ENCODE results near the gene POLR2M. TPM values are rescaled to one million over a fixed set of nuclear protein-coding genes. Genes with fewer than 3 reads are reported as not detected.
A peak's percentile ranks its signal among the peaks of the same experiment; 100 is the strongest.

Gene POLR2M
- total RNA-seq, 2 experiments from 2014 or later = 76.1 to 87.2 TPM

DNA sequence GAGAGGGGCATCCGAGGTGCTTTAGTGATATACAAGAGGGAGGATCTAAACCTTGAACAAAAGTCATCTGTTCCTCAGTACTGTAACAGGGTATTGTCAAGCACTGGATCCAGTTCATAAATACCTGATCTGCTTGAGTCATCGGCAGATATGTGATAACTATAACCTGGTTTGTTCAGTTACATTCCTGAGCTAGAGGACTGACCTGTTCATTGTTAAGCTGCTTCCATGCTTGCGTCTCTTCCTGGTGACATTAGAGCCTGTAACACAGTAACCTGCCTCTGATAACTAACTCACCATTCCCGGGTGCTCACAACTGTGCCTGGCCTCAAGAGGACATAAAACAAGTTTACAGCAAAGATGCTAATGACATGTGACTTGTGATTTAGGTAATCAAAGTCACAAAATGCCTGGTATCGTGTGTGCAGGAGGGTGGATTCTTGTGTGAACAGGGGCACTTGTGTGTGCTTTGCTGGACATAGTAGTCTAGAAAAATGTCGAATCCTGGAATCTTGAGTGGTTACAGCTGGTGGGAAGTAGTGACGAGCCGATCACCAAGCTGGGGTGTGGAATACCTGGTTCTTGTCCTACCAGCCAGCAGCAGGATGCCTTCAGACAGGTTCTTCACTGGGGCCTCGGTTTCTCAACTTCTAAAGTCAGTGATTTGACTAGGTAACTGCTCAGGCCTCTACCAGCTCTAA is 30.9 kb upstream of the POLR2M start:
- intact Hi-C loops (cut with DNase I, micrococcal nuclease) = loop anchor here in 1 of 2 experiments (2.0 kb wide), 1 partner anchor 49 kb away; no protein-coding TSS in a partner anchor

DNA sequence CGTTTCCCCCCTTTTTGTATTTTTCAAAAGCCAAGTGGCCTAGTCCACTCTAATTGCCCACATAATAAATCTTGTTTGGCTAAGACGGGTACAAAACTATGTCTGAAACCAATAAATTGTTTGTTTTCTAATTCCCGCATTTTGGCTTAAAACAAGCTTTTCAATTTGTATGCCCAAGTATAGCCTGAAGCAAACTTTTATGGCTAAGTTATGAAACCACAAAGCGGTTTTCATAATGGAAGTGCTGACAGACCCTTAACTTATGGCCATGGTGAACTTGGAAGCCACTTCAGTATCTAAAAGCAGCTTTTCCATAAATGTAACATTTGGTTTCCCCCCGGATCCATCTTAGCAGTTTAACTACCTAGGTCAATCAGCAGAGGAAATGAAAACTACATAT is 29.9 kb upstream of the POLR2M start:
- POLR2A ChIA-PET = no interaction called here
- H3K4me1 Mint-ChIP-seq = peaks cover 7% of the 10 kb centered on the region
- intact Hi-C loops (cut with DNase I, micrococcal nuclease) = loop anchor here in 1 of 2 experiments (2.0 kb wide), 1 partner anchor 50 kb away; no protein-coding TSS in a partner anchor
- no peaks in the 10 kb centered on the region for H3K9me3 Mint-ChIP-seq (ENCODE audit: low read depth)
- H3K4me3 Mint-ChIP-seq = no peak overlapping the region
- no peak overlapping the region for H3K27ac Mint-ChIP-seq
- no peak for DNase-seq
- peaks cover 5% of the 10 kb centered on the region for H3K27me3 Mint-ChIP-seq
- no peaks in the 10 kb centered on the region for H3K36me3 Mint-ChIP-seq (ENCODE audit: low read depth)
- no peak for ATAC-seq
- CTCF ChIA-PET = interaction anchor here (1.1 to 2.3 kb wide), 2 partner anchors 7 to 134 kb away, joined by 4 to 9 read pairs; no protein-coding TSS in a partner anchor

More for the DNA sequence above, 30.9 kb upstream of the POLR2M start:
- Mint-ChIP-seq H3K27ac (no peak overlapping the region), H3K36me3 (ENCODE audit: low read depth) (no peaks in the 10 kb centered on the region), H3K4me1 (peaks cover 7% of the 10 kb centered on the region), H3K9me3 (ENCODE audit: low read depth) (no peaks in the 10 kb centered on the region), H3K4me3 (no peak overlapping the region), H3K27me3 (peaks cover 5% of the 10 kb centered on the region)
- no peak for ATAC-seq
- CTCF ChIA-PET = no interaction called here
- no peak for DNase-seq
- POLR2A ChIA-PET = no interaction called here

DNA sequence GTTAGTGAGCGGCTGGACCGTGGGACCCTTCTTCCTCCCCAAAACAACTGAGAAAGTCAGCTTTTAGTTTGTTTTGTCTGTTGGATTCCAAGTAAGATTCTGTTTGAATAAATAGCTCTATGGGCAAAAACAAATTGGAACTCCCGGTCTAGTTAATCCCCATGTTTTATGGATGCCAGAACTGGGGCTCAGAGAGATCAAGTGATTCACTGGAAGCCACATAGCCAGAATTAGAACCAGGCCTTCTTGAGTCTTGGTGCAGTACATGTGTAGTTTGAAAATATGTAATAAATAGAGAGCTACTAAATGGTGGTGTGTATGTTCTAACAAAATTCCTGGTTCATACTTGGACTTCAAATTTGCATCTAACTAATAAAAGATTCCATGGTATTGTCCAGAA is 29.3 kb upstream of the POLR2M start:
- Mint-ChIP-seq H3K9me3 (ENCODE audit: low read depth) (no peaks in the 10 kb centered on the region), H3K27ac (no peak overlapping the region), H3K36me3 (ENCODE audit: low read depth) (no peaks in the 10 kb centered on the region), H3K4me1 (peaks cover 7% of the 10 kb centered on the region), H3K4me3 (no peak overlapping the region), H3K27me3 (peaks cover 5% of the 10 kb centered on the region)
- ChIA-PET POLR2A (interaction anchor here (0.6 kb wide), 1 partner anchor 751 kb away, joined by 5 read pairs; no protein-coding TSS in a partner anchor), CTCF (interaction anchor here (1.1 to 2.3 kb wide), 2 partner anchors 8 to 135 kb away, joined by 4 to 9 read pairs; no protein-coding TSS in a partner anchor)
- intact Hi-C loops (cut with DNase I, micrococcal nuclease) = loop anchor here in 1 of 2 experiments (2.0 kb wide), 1 partner anchor 50 kb away; no protein-coding TSS in a partner anchor
- DNase-seq (no peak), ATAC-seq (no peak)

DNA sequence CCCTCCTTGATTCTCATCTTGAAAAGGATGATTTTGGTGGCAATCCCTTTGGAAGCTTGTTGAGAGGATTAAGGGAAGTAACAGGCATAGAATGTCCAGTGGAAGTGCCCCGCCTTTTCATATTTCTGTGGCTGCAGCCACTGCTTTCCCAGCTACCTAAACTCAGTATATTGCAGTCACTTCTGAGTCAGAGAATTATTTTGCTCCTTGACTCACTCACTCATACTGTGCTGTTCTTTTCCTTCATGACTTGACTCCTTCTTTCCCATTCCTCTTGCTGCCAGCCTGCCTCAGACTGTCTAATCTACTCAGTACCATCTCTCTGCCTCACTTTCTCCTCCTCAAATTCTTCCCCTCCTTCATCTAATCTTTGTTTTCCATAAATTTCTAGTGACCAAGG is 26.5 kb upstream of the POLR2M start:
- intact Hi-C loops (cut with DNase I, micrococcal nuclease) = no loop called here
- no peak overlapping the region for H3K4me3 Mint-ChIP-seq
- H3K27me3 Mint-ChIP-seq = peaks cover 2% of the 10 kb centered on the region
- ATAC-seq = peak; percentile 63
- CTCF ChIA-PET = interaction anchor here (0.6 to 1.3 kb wide), 3 partner anchors 14 to 52 kb away, joined by 3 to 4 read pairs (median 3); no protein-coding TSS in a partner anchor
- no peaks in the 10 kb centered on the region for H3K9me3 Mint-ChIP-seq (ENCODE audit: low read depth)
- no peak for DNase-seq
- POLR2A ChIA-PET = no interaction called here
- H3K27ac Mint-ChIP-seq = peak overlapping the region; percentile 11
- H3K4me1 Mint-ChIP-seq = peaks cover 7% of the 10 kb centered on the region
- H3K36me3 Mint-ChIP-seq (ENCODE audit: low read depth) = no peaks in the 10 kb centered on the region

DNA sequence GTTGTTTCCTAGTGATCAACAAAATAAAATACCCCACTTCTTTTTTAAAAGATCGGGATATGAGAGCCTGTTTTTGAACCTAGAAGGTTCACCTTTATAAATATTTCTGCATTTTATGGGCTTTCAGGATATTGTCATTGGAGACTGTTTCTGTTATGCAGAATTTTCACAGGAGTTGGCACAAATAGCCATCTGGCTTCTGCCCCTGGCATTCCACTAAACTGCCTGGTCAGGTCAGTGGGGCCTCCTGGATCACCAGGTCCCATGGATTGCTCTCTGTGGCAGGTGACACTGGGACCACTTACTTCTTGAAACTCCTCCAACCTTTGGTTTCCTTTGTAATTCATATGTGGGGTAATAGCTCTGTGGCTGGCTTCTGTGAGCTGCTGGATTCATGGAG is 25.5 kb upstream of the POLR2M start:
- Mint-ChIP-seq H3K27me3 (peaks cover 2% of the 10 kb centered on the region), H3K36me3 (ENCODE audit: low read depth) (no peaks in the 10 kb centered on the region), H3K4me1 (peaks cover 7% of the 10 kb centered on the region), H3K9me3 (ENCODE audit: low read depth) (no peaks in the 10 kb centered on the region), H3K4me3 (no peak overlapping the region), H3K27ac (no peak overlapping the region)
- DNase-seq = no peak
- ChIA-PET POLR2A (no interaction called here), CTCF (interaction anchor here (1.1 kb wide), 1 partner anchor 51 kb away, joined by 4 read pairs; no protein-coding TSS in a partner anchor)
- ATAC-seq = no peak
- intact Hi-C loops (cut with DNase I, micrococcal nuclease) = no loop called here

DNA sequence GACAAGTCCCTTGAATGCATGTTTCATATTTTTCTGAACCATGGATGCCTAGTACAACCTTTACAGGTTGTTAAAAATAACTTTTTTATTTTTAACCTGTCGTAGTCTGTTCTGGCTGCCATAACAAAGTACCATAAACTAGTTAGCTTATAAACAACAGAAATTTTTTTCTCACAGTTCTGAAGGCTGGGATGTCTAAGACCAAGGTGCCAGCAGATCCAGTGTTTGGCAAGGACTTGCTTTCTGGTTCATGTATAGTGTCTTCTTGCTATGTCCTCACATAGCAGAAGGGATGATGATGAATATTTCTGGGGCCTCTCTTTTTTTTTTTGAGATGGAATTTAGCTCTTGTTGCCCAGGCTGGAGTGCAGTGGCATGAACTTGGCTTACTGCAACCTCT is 23.0 kb upstream of the POLR2M start:
- Mint-ChIP-seq H3K27me3 (peaks cover 2% of the 10 kb centered on the region), H3K27ac (no peak overlapping the region), H3K9me3 (ENCODE audit: low read depth) (no peaks in the 10 kb centered on the region), H3K4me1 (peaks cover 7% of the 10 kb centered on the region), H3K4me3 (no peak overlapping the region), H3K36me3 (ENCODE audit: low read depth) (no peaks in the 10 kb centered on the region)
- POLR2A ChIA-PET = no interaction called here
- no peak for ATAC-seq
- intact Hi-C loops (cut with DNase I, micrococcal nuclease) = no loop called here
- CTCF ChIA-PET = interaction anchor here (0.7 kb wide), 1 partner anchor 47 kb away, joined by 3 read pairs; no protein-coding TSS in a partner anchor
- DNase-seq = no peak

DNA sequence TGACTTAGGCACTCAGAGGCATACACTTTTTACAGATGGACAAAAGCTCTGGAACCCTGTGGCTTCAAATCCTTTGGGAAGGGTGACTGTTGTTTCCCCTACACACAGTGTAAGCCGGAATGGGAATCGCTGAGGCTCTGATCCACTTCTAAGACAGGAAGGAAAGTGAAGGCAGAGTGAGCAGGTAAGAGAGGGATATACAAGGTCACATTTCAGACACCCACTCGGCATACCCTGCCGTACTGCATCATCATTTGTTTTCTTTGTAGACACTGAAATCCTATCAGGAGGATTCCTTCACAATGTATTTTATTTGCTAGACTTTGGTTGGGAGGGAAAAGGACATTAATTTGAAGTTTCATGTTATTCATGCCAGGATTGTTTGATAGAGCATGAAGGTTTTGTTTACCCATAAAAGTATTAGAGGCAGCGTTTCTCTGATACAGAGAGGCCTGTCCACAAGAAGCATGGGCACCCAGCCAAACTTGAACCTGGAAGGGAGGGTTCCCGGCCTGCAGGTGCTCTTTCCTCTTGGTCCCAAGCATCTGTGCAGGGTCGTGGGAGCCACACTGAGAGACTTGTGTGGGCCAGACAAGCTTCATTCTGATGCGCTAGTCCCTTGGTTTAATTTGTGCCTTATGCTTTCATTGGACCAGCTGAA is 21.9 kb upstream of the POLR2M start:
- CTCF ChIA-PET = no interaction called here
- DNase-seq (no peak), ATAC-seq (no peak)
- Mint-ChIP-seq H3K4me1 (peaks cover 7% of the 10 kb centered on the region), H3K27ac (no peak overlapping the region), H3K9me3 (ENCODE audit: low read depth) (no peaks in the 10 kb centered on the region), H3K36me3 (ENCODE audit: low read depth) (no peaks in the 10 kb centered on the region), H3K27me3 (peaks cover 2% of the 10 kb centered on the region), H3K4me3 (no peak overlapping the region)
- POLR2A ChIA-PET = no interaction called here
- intact Hi-C loops (cut with DNase I, micrococcal nuclease) = no loop called here

DNA sequence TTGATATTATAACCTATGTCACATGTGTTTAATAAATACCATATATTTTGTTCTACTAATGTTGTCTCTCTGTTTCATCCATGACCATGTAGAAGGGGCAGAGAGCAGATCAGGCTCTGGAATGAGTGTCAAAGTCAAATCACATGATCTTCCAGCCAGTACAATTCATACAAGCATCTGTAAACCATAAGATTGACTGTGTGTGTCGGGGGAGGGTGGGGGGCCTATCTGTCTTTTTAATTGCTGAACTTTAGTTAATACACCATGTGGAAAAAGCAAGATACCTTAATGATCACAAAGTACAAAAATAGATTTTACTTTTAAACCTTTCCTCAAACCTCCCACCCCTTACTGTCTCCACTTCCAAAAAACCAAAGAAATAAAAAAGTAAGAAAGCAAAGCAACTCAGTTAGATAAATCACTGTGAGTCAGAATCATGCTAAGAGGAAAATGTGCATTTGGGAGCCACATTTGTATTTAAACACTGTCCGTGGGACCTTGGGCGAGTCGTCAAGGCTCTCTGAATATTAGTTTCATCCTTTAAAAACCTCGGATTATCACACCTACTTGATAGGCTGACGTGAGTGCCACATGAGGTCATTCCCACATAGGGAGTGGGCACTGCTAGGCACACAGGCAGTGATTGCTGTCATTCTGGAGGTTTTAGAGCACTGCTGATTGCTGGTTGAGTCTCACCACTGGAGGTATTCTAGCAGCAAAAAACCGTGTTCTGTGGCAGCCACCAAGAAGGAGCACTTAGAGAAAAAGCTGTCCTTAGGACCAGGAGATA is 21.0 kb upstream of the POLR2M start:
- H3K27ac Mint-ChIP-seq = no peak overlapping the region
- no peak overlapping the region for H3K4me3 Mint-ChIP-seq
- ChIA-PET CTCF (interaction anchor here (1.2 kb wide), 1 partner anchor 11 kb away, joined by 3 read pairs; no protein-coding TSS in a partner anchor), POLR2A (no interaction called here)
- intact Hi-C loops (cut with DNase I, micrococcal nuclease) = no loop called here
- H3K9me3 Mint-ChIP-seq (ENCODE audit: low read depth) = no peaks in the 10 kb centered on the region
- DNase-seq = no peak
- no peak for ATAC-seq
- H3K4me1 Mint-ChIP-seq = peaks cover 1% of the 10 kb centered on the region
- H3K36me3 Mint-ChIP-seq (ENCODE audit: low read depth) = no peaks in the 10 kb centered on the region
- no peaks in the 10 kb centered on the region for H3K27me3 Mint-ChIP-seq

DNA sequence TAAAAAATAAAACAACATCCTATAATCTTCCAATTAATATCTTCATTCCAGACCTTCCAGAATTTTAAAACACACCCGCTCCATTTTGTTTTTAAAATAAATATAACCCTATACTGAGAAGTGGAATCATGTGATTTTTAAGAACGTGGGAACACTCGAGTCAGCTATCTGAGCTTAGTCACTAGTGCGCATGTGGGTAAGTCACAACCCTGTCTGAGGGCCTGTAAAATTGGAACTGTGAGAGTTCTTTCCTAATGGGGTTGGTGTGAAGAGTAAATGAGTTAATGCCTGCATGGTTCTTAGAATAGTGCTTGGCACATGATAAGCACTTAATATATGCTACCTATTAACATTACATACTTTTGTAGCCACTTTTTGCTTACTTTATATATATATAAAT is 19.9 kb upstream of the POLR2M start:
- CTCF ChIA-PET = interaction anchor here (1.2 kb wide), 1 partner anchor 10 kb away, joined by 3 read pairs; no protein-coding TSS in a partner anchor
- DNase-seq = no peak
- no peak for ATAC-seq

DNA sequence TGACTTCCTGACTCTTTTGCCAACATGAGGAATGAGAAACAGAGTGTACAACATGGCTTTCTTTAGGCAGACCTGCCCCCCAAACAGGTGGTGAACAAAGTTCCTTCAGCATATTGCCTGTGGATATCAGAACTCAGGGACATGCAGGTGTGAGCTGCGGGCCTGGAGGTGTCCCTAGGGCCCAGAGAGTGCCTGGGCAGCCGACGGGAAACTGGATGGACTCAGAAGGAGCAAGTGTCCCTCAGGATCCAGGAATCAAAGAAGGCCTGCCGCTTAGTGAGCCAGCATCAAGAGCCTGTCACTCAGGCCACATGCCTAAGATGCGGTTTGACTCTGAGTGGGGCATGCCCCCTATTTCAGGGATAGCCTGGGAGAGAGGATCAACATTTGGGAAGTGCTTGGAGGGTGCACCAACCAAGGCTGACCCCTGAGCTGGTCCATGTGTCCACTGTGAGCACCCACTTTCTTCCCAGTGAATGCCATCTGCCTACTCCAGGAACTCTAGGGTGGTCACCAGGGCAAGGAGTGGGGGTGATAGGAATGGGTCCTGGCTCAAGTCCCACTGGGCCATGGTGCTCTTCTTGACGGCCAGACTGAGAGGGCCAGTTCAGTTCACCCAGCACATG is 16.1 kb upstream of the POLR2M start:
- ATAC-seq (no peak), DNase-seq (no peak)
- intact Hi-C loops (cut with DNase I, micrococcal nuclease) = no loop called here
- Mint-ChIP-seq H3K36me3 (ENCODE audit: low read depth) (no peaks in the 10 kb centered on the region), H3K4me3 (no peak overlapping the region), H3K4me1 (no peaks in the 10 kb centered on the region), H3K27ac (no peak overlapping the region), H3K27me3 (no peaks in the 10 kb centered on the region), H3K9me3 (ENCODE audit: low read depth) (no peaks in the 10 kb centered on the region)
- ChIA-PET POLR2A (no interaction called here), CTCF (no interaction called here)

More for the DNA sequence above, 19.9 kb upstream of the POLR2M start:
- Mint-ChIP-seq H3K4me3 (no peak overlapping the region), H3K4me1 (no peaks in the 10 kb centered on the region), H3K27ac (no peak overlapping the region), H3K36me3 (ENCODE audit: low read depth) (no peaks in the 10 kb centered on the region), H3K27me3 (no peaks in the 10 kb centered on the region), H3K9me3 (ENCODE audit: low read depth) (no peaks in the 10 kb centered on the region)
- intact Hi-C loops (cut with DNase I, micrococcal nuclease) = no loop called here
- POLR2A ChIA-PET = no interaction called here

DNA sequence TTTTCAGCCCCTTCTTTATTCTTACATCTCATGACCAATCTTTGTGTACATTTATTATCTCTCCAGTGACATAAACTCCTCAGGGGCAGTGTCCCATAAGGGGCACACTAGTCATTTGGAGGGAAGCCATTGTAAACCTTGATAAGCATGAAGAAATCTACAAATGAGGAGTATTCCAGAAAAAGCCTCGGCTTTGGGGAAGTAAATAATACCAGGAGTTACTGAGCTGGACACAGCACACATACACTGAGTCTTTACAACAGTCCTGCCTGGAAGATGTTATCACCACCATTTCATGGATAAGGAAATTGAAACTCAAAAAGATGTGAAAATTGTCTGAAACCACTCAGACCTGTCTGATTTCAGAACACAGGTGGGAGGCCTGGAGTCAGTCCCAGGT is 15.4 kb upstream of the POLR2M start:
- Mint-ChIP-seq H3K4me3 (no peak overlapping the region), H3K27ac (no peak overlapping the region), H3K27me3 (no peaks in the 10 kb centered on the region), H3K36me3 (ENCODE audit: low read depth) (no peaks in the 10 kb centered on the region), H3K4me1 (no peaks in the 10 kb centered on the region), H3K9me3 (ENCODE audit: low read depth) (no peaks in the 10 kb centered on the region)
- POLR2A ChIA-PET = no interaction called here
- CTCF ChIA-PET = no interaction called here
- intact Hi-C loops (cut with DNase I, micrococcal nuclease) = no loop called here
- no peak for ATAC-seq
- DNase-seq = no peak
